GM18517 (cell line): ENCODE measurements around the gene PLEKHA6.
"Not testable (repeated sequence)": the region's sequence is repeated elsewhere in the genome, so short reads cannot be mapped to it uniquely, and the experiment has no call there.

ENCODE experiments used
- ATAC-seq: cut with Tn5 transposase; IDR thresholded peaks from one replicate; pipeline ENCODE4 v1.9.1; 2021; ENCODE audit warnings: mild to moderate bottlenecking, moderate library complexity; ENCODE audit not compliant: unreplicated experiment

Gene PLEKHA6

GRCh38 chr1:204316164-204316563 is 43.6 kb downstream of the PLEKHA6 start:
- ATAC-seq = no peak

- no peak for ATAC-seq
Measured at GRCh38 chr1:204314893-204315658, 44.7 kb downstream of the PLEKHA6 start.

- no peak for ATAC-seq
Measured at GRCh38 chr1:204314171-204314892, 45.4 kb downstream of the PLEKHA6 start.

- ATAC-seq = no peak
Measured at GRCh38 chr1:204313675-204314074, 46.1 kb downstream of the PLEKHA6 start.

- not testable (repeated sequence) for ATAC-seq
Measured at GRCh38 chr1:204310970-204311369, 48.8 kb downstream of the PLEKHA6 start.

GRCh38 chr1:204308023-204308628 is 51.6 kb downstream of the PLEKHA6 start:
- ATAC-seq = no peak

- ATAC-seq = no peak
Measured at GRCh38 chr1:204307334-204307883, 52.3 kb downstream of the PLEKHA6 start.

GRCh38 chr1:204306076-204306475 is 53.7 kb downstream of the PLEKHA6 start:
- no peak for ATAC-seq

- ATAC-seq = no peak
Measured at GRCh38 chr1:204304067-204304466, 55.7 kb downstream of the PLEKHA6 start.

GRCh38 chr1:204302769-204303168 is 57.0 kb downstream of the PLEKHA6 start:
- no peak for ATAC-seq

GRCh38 chr1:204301171-204301957 is 58.4 kb downstream of the PLEKHA6 start:
- ATAC-seq = no peak

- ATAC-seq = no peak
Measured at GRCh38 chr1:204299814-204300365, 59.8 kb downstream of the PLEKHA6 start.

- no peak for ATAC-seq
Measured at GRCh38 chr1:204296431-204296988, 63.2 kb downstream of the PLEKHA6 start.

- no peak for ATAC-seq
Measured at GRCh38 chr1:204295671-204296070, 64.1 kb downstream of the PLEKHA6 start.

- no peak for ATAC-seq
Measured at GRCh38 chr1:204294357-204294756, 65.4 kb downstream of the PLEKHA6 start.

- no peak for ATAC-seq
Measured at GRCh38 chr1:204293605-204294337, 66.0 kb downstream of the PLEKHA6 start.

GRCh38 chr1:204292740-204293139 is 67.0 kb downstream of the PLEKHA6 start:
- ATAC-seq = no peak

- ATAC-seq = no peak
Measured at GRCh38 chr1:204289280-204289679, 70.4 kb downstream of the PLEKHA6 start.

- ATAC-seq = no peak
Measured at GRCh38 chr1:204288021-204288588, 71.6 kb downstream of the PLEKHA6 start.
